Testis (tissue), 3 donors: Measurements from ENCODE around the gene HAPLN1. TPM values are rescaled to one million over a fixed set of nuclear protein-coding genes. Genes with fewer than 3 reads are reported as not detected.

Experiments
- DNase-seq: peaks from one replicate; pipeline ENCODE4 v3.0.0-alpha.2; 2019
- H3K27ac ChIP-seq, 2 donors: fragments of 200-600 bp; sonication (generic); one replicate each; pipeline ENCODE4 v1.5.1; 2019
- H3K27me3 ChIP-seq: fragments of 200-600 bp; sonication (generic); one replicate; pipeline ENCODE4 v1.5.1; 2019
- H3K36me3 ChIP-seq: fragments of 200-600 bp; sonication (generic); one replicate; pipeline ENCODE4 v1.5.1; 2017; ENCODE audit warnings: low read depth; ENCODE audit errors: missing control alignments
- H3K4me1 ChIP-seq: fragments of 200-600 bp; sonication (generic); one replicate; pipeline ENCODE4 v1.5.1; 2019
- H3K4me3 ChIP-seq, 2 donors: fragments of 200-600 bp; sonication (generic); one replicate each; pipeline ENCODE4 v1.5.1; 2017 to 2019
- H3K9me3 ChIP-seq: fragments of 200-600 bp; sonication (generic); one replicate; pipeline ENCODE4 v1.5.1; 2017
- POLR2A ChIP-seq: fragments of 450-650 bp; IDR thresholded peaks from one replicate; pipeline ENCODE4 v1.6.1; 2017; ENCODE audit warnings: antibody characterized with exemption, mild to moderate bottlenecking, moderate library complexity
- WGBS, 2 donors: methylation state at CpG; one replicate each; pipeline ENCODE4 v1.1.5; 2018; 5-methylcytosine and 5-hydroxymethylcytosine counted together
- intact Hi-C: fragments of 100-400 bp; cut with DNase I; formaldehyde crosslinking; loops from one replicate; pipeline ENCODE4 v1.15.1; 2023; ENCODE audit warnings: low total_unique reads
- polyA plus RNA-seq: library from polyadenylated mRNA; stranded (reverse); fragments of 350-450 nt; fragmentation: Illumina TruSeq; extraction: RNeasy Lipid Tissue Mini Kit (QIAGEN cat#74804); gene quantifications from one replicate; pipeline ENCODE4 v1.2.3, GENCODE V29; 2014; ENCODE audit warnings: low read depth, low replicate concordance; ENCODE audit not compliant: insufficient read depth
- total RNA-seq, 2 donors: library from RNA; depleted of rRNA; stranded (reverse); fragments of >200 nt; gene quantifications; one replicate each; pipeline ENCODE4 v1.2.3, GENCODE V29; 2016
- TF ChIP-seq, protein P1 (sequence below), 3 experiments: fragments of 450-650 bp in 2 of 3; fragments of 200-600 bp in 1 of 3; sonication (generic) in 1 of 3; IDR thresholded peaks; one replicate each; pipeline ENCODE4 v1.5.1; 2016 to 2019; ENCODE audit warnings: antibody characterized with exemption in 3 of 3, mild to moderate bottlenecking in 2 of 3, moderate library complexity in 1 of 3

The HAPLN1 gene
- total and polyA plus RNA-seq, 3 donors from 2014 or later: not detected

GRCh38 chr5:83633285-83633684 lies 87.4 kb downstream of the HAPLN1 start:
- Histone ChIP-seq H3K27me3 (no peaks in the 10 kb centered on the region), H3K4me1 (no peaks in the 10 kb centered on the region), H3K36me3 (no peaks in the 10 kb centered on the region), H3K27ac (no peak overlapping the region), H3K4me3 (no peak overlapping the region), H3K9me3 (no peaks in the 10 kb centered on the region)
- DNase-seq: no peak
- intact Hi-C loops: no loop called here
- TF ChIP-seq, protein P1, sequence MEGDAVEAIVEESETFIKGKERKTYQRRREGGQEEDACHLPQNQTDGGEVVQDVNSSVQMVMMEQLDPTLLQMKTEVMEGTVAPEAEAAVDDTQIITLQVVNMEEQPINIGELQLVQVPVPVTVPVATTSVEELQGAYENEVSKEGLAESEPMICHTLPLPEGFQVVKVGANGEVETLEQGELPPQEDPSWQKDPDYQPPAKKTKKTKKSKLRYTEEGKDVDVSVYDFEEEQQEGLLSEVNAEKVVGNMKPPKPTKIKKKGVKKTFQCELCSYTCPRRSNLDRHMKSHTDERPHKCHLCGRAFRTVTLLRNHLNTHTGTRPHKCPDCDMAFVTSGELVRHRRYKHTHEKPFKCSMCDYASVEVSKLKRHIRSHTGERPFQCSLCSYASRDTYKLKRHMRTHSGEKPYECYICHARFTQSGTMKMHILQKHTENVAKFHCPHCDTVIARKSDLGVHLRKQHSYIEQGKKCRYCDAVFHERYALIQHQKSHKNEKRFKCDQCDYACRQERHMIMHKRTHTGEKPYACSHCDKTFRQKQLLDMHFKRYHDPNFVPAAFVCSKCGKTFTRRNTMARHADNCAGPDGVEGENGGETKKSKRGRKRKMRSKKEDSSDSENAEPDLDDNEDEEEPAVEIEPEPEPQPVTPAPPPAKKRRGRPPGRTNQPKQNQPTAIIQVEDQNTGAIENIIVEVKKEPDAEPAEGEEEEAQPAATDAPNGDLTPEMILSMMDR (IDR thresholded peaks at IDR 0.05): no peak
- 94 to 95% methylated on average over 2 of the region's 2 CpGs for WGBS, 2 donors

GRCh38 chr5:83632874-83633273 lies 87.8 kb downstream of the HAPLN1 start:
- Histone ChIP-seq H3K4me1 (no peaks in the 10 kb centered on the region), H3K27me3 (no peaks in the 10 kb centered on the region), H3K4me3 (no peak overlapping the region), H3K9me3 (no peaks in the 10 kb centered on the region), H3K27ac (no peak overlapping the region), H3K36me3 (no peaks in the 10 kb centered on the region)
- intact Hi-C loops: no loop called here
- no peak for DNase-seq
- 74 to 75% methylated on average over 4 of the region's 4 CpGs for WGBS, 2 donors
- TF ChIP-seq POLR2A: no peak
- TF ChIP-seq, protein P1 (IDR thresholded peaks at IDR 0.05): no peak

DNA sequence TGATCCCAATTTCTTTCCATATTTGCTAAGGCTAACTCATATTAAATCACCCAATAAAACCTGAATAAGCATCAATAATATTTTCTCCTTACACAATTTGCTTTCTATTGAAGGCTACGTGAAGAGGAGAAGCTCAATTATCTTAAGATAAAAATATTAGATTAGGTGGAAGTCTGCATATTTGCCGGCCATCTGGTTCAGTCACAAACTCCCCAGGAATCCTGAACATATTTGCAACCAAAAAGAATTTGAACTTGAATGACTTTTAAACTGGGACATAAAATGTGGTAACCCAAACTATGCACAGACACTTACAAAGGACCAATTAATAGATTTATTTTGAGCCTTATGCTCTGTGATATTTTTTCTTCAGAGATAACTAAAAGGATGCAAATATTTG lies 92.3 kb downstream of the HAPLN1 start:
- no peaks in the 10 kb centered on the region for H3K4me1 ChIP-seq
- no peak overlapping the region for H3K4me3 ChIP-seq
- H3K27ac ChIP-seq: no peak overlapping the region
- no peaks in the 10 kb centered on the region for H3K27me3 ChIP-seq
- no peak for DNase-seq
- intact Hi-C loops: no loop called here
- no peaks in the 10 kb centered on the region for H3K9me3 ChIP-seq
- no peak for TF ChIP-seq POLR2A
- WGBS, 2 donors: 47 to 50% methylated on average over 2 of the region's 2 CpGs
- H3K36me3 ChIP-seq: no peaks in the 10 kb centered on the region

DNA sequence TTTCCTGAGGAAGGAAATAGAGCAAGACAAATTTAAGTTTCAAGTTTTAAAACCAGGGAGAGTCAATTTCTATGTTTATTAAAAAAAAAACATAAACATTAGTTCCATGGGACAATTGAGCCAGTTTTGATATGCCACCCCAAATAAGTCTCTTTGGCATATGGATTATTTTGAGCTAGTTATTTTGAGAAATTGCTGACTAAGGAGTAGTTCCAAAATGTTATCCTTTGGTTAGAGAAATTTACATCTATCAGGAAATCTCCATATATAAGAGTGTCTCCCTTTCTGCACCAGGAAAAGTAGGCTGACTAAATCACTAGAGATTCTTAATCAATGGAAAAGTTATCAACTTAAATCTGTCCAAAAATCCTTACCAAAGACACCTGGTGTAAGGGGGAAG lies 105.8 kb downstream of the HAPLN1 start:
- no peak overlapping the region for H3K27ac ChIP-seq
- no peaks in the 10 kb centered on the region for H3K36me3 ChIP-seq
- H3K4me3 ChIP-seq: no peak overlapping the region
- H3K9me3 ChIP-seq: no peaks in the 10 kb centered on the region
- H3K27me3 ChIP-seq: no peaks in the 10 kb centered on the region
- TF ChIP-seq POLR2A: no peak
- TF ChIP-seq, protein P1 (IDR thresholded peaks at IDR 0.05): no peak
- no peak for DNase-seq
- intact Hi-C loops: no loop called here
- H3K4me1 ChIP-seq: no peaks in the 10 kb centered on the region

GRCh38 chr5:83608122-83608521 lies 112.5 kb downstream of the HAPLN1 start:
- Histone ChIP-seq H3K27me3 (no peaks in the 10 kb centered on the region), H3K9me3 (no peaks in the 10 kb centered on the region), H3K4me1 (no peaks in the 10 kb centered on the region), H3K4me3 (no peak overlapping the region), H3K27ac (no peak overlapping the region), H3K36me3 (no peaks in the 10 kb centered on the region)
- intact Hi-C loops: no loop called here
- no peak for TF ChIP-seq POLR2A
- TF ChIP-seq, protein P1 (IDR thresholded peaks at IDR 0.05): peak in 2 of 3 experiments; percentile 7 to 26
- 22 to 30% methylated on average over 3 of the region's 3 CpGs for WGBS, 2 donors
- peak; percentile 41 for DNase-seq
